HG03280 (cell line): Measurements from ENCODE around the gene IFT52.
A peak's percentile ranks its signal among the peaks of the same experiment; 100 is the strongest.
"Not testable (repeated sequence)": the region's sequence is repeated elsewhere in the genome, so short reads cannot be mapped to it uniquely, and the experiment has no call there.

ENCODE experiments used
- ATAC-seq: cut with Tn5 transposase; IDR thresholded peaks from one replicate; pipeline ENCODE4 v1.9.1; 2021; ENCODE audit warnings: mild to moderate bottlenecking, moderate library complexity; ENCODE audit not compliant: unreplicated experiment

Gene IFT52

GRCh38 chr20:43636429-43636828, 45.7 kb downstream of the IFT52 start:
- no peak for ATAC-seq

GRCh38 chr20:43642548-43642947, 51.8 kb downstream of the IFT52 start:
- no peak for ATAC-seq

- no peak for ATAC-seq
These were observed 60.3 kb downstream of the IFT52 start for GRCh38 chr20:43650997-43651525.

- ATAC-seq: not testable (repeated sequence)
These were observed 61.0 kb downstream of the IFT52 start for GRCh38 chr20:43651650-43652184.

GRCh38 chr20:43653966-43654365, 63.2 kb downstream of the IFT52 start:
- ATAC-seq: no peak

- not testable (repeated sequence) for ATAC-seq
These were observed 64.4 kb downstream of the IFT52 start for GRCh38 chr20:43655176-43655575.

- ATAC-seq: no peak
These were observed 65.2 kb downstream of the IFT52 start for GRCh38 chr20:43655937-43656336.

- ATAC-seq: no peak
These were observed 67.5 kb downstream of the IFT52 start for GRCh38 chr20:43658069-43658722.

GRCh38 chr20:43658723-43659419, 68.1 kb downstream of the IFT52 start:
- ATAC-seq: no peak

GRCh38 chr20:43662943-43663655, 72.4 kb downstream of the IFT52 start:
- ATAC-seq: no peak

- no peak for ATAC-seq
These were observed 74.9 kb downstream of the IFT52 start for GRCh38 chr20:43665466-43666176.

GRCh38 chr20:43666376-43667328, 75.9 kb downstream of the IFT52 start, which contains the start of gene MYBL2:
MYBL2 (plus strand) TSS chr20:43667114; CDS start chr20:43667284, 170 bp downstream.
- ATAC-seq: peak; percentile 88

GRCh38 chr20:43667341-43668132, 76.8 kb downstream of the IFT52 start:
- peak; percentile 14 for ATAC-seq

- no peak for ATAC-seq
These were observed 78.6 kb downstream of the IFT52 start for GRCh38 chr20:43669332-43669731.

- no peak for ATAC-seq
These were observed 79.7 kb downstream of the IFT52 start for GRCh38 chr20:43670423-43670822.

- no peak for ATAC-seq
These were observed 85.6 kb downstream of the IFT52 start for GRCh38 chr20:43676368-43676767.

- no peak for ATAC-seq
These were observed 90.2 kb downstream of the IFT52 start for GRCh38 chr20:43680981-43681380.

- peak; percentile 30 for ATAC-seq
These were observed 90.8 kb downstream of the IFT52 start for GRCh38 chr20:43681468-43681942.
